HEK293T (cell line): ENCODE measurements around the gene TMEM245.

Experiments
- CTCF ChIA-PET: fragments of 350-600 bp; formaldehyde crosslinking; extraction: SDS; loops from one replicate; lab custom pipeline; 2021; ENCODE audit warnings: antibody characterized with exemption, inconsistent platforms; lab: Yijun Ruan, JAX
- POLR2A ChIA-PET: fragments of 350-600 bp; formaldehyde crosslinking; extraction: SDS; loops from one replicate; lab custom pipeline; 2020; ENCODE audit warnings: antibody characterized with exemption, inconsistent platforms; lab: Yijun Ruan, JAX
- DNase-seq: peaks from one replicate; pipeline ENCODE4 v3.0.0; 2012; ENCODE audit warnings: mixed read lengths; ENCODE audit errors: extremely low spot score
- ARNT ChIP-seq: fragments of 450-650 bp; IDR thresholded peaks from 2 replicates; pipeline ENCODE4 v1.6.1; 2017; ENCODE audit warnings: mild to moderate bottlenecking
- BHLHE40 ChIP-seq: fragments of 450-650 bp; IDR thresholded peaks from 2 replicates; pipeline ENCODE4 v1.6.1; 2016; ENCODE audit warnings: mild to moderate bottlenecking, moderate library complexity, borderline replicate concordance
- CTBP1 ChIP-seq: fragments of 450-650 bp; IDR thresholded peaks from 2 replicates; pipeline ENCODE4 v1.6.1; 2016; ENCODE audit warnings: borderline replicate concordance
- ELF4 ChIP-seq: fragments of 450-650 bp; IDR thresholded peaks from 2 replicates; pipeline ENCODE4 v1.6.1; 2017; ENCODE audit warnings: antibody characterized with exemption
- FOXA1 ChIP-seq: fragments of 450-650 bp; IDR thresholded peaks from 2 replicates; pipeline ENCODE4 v1.6.1; 2016; ENCODE audit warnings: mild to moderate bottlenecking
- FOXK2 ChIP-seq: fragments of 450-650 bp; IDR thresholded peaks from 2 replicates; pipeline ENCODE4 v1.6.1; 2016; ENCODE audit warnings: mild to moderate bottlenecking
- FOXM1 ChIP-seq: fragments of 450-650 bp; IDR thresholded peaks from 2 replicates; pipeline ENCODE4 v1.6.1; 2017; ENCODE audit warnings: mild to moderate bottlenecking, borderline replicate concordance
- HDGF ChIP-seq: fragments of 450-650 bp; IDR thresholded peaks from 2 replicates; pipeline ENCODE4 v1.6.1; 2017; ENCODE audit warnings: antibody characterized with exemption, borderline replicate concordance
- L3MBTL2 ChIP-seq: fragments of 450-650 bp; conservative IDR thresholded peaks from 2 replicates; pipeline ENCODE4 v1.6.1; 2016; ENCODE audit warnings: mild to moderate bottlenecking
- LEF1 ChIP-seq: fragments of 450-650 bp; IDR thresholded peaks from 2 replicates; pipeline ENCODE4 v1.6.1; 2017; ENCODE audit warnings: mild to moderate bottlenecking, borderline replicate concordance
- NFRKB ChIP-seq: fragments of 450-650 bp; IDR thresholded peaks from 2 replicates; pipeline ENCODE4 v1.6.1; 2016; ENCODE audit warnings: mild to moderate bottlenecking, moderate library complexity
- SP1 ChIP-seq: fragments of 450-650 bp; IDR thresholded peaks from 2 replicates; pipeline ENCODE4 v1.6.1; 2017
- SUZ12 ChIP-seq: fragments of 450-650 bp; IDR thresholded peaks from 2 replicates; pipeline ENCODE4 v1.6.1; 2016; ENCODE audit warnings: mild to moderate bottlenecking
- TARDBP ChIP-seq: fragments of 450-650 bp; IDR thresholded peaks from 2 replicates; pipeline ENCODE4 v1.6.1; 2016
- ZNF384 ChIP-seq: fragments of 450-650 bp; IDR thresholded peaks from 2 replicates; pipeline ENCODE4 v1.6.1; 2016
- TF ChIP-seq, protein P1 (sequence below): fragments of 450-650 bp; IDR thresholded peaks from 2 replicates; pipeline ENCODE4 v1.6.1; 2016

The TMEM245 gene

GRCh38 chr9:109011231-109011671 lies 108.5 kb downstream of the TMEM245 start:
- no peak for TF ChIP-seq LEF1
- TF ChIP-seq SUZ12 = no peak
- TF ChIP-seq CTBP1 = no peak
- no peak for TF ChIP-seq ZNF384
- no peak for TF ChIP-seq FOXA1
- no peak for TF ChIP-seq SP1
- TF ChIP-seq FOXM1 = no peak
- no peak for TF ChIP-seq BHLHE40
- no peak for TF ChIP-seq FOXK2
- no peak for TF ChIP-seq TARDBP
- no peak for TF ChIP-seq ARNT
- POLR2A ChIA-PET = no interaction called here
- no peak for DNase-seq
- CTCF ChIA-PET = no interaction called here

GRCh38 chr9:109010746-109011145 lies 109.0 kb downstream of the TMEM245 start:
- ChIA-PET POLR2A (no interaction called here), CTCF (no interaction called here)
- DNase-seq = no peak
- TF ChIP-seq ARNT = no peak
- no peak for TF ChIP-seq LEF1
- TF ChIP-seq, protein P1, sequence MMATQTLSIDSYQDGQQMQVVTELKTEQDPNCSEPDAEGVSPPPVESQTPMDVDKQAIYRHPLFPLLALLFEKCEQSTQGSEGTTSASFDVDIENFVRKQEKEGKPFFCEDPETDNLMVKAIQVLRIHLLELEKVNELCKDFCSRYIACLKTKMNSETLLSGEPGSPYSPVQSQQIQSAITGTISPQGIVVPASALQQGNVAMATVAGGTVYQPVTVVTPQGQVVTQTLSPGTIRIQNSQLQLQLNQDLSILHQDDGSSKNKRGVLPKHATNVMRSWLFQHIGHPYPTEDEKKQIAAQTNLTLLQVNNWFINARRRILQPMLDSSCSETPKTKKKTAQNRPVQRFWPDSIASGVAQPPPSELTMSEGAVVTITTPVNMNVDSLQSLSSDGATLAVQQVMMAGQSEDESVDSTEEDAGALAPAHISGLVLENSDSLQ = no peak
- no peak for TF ChIP-seq TARDBP
- TF ChIP-seq L3MBTL2 = no peak
- TF ChIP-seq SUZ12 = no peak
- no peak for TF ChIP-seq FOXM1
- no peak for TF ChIP-seq FOXK2
- no peak for TF ChIP-seq HDGF
- TF ChIP-seq NFRKB = no peak
- no peak for TF ChIP-seq SP1
- no peak for TF ChIP-seq FOXA1
- TF ChIP-seq ELF4 = no peak
- no peak for TF ChIP-seq CTBP1
- no peak for TF ChIP-seq ZNF384
- TF ChIP-seq BHLHE40 = no peak

DNA sequence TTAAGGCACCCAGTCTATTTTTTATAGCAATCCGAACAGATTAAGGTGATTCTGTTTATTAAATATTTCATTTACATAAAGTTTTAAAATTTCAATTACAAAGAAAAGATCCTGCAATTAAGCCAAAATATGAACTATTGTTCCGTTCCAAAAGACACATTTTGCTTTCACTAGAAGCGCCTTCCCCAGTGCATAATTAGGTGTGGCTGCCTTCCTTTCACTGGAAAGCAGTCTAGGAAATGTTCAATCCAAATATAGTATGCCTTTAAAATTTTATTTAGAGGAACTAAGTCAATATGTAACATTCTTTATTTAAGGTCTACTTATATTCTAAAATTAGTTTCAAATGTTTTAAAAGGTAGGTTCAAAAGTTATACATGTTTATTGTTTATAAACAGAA lies 114.1 kb downstream of the TMEM245 start:
- no peak for TF ChIP-seq ZNF384
- DNase-seq = no peak
- CTCF ChIA-PET = interaction anchor here (0.7 kb wide), 2 partner anchors 734 to 1374 kb away, joined by 4 read pairs; no protein-coding TSS in a partner anchor
- POLR2A ChIA-PET = no interaction called here

DNA sequence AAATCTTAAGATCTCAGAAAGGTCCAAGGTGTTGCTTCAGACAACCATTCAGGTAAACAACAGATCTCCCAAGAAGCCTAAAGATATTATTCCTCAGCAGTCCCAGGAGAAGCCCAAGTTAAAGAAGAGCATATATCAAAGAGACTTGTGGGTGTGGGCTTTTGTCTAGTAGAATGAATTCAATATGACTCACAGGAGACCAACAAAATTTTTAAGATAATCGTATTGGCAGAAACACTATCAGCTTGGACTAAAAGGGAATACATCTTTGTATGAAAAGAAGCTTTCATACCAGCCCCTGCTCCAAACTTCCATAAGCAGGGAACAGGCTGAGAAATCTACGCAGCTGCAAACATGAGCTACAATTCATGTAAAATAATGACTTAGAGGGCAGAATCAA lies 116.6 kb downstream of the TMEM245 start:
- no peak for DNase-seq
- TF ChIP-seq L3MBTL2 (no peak), NFRKB (no peak), CTBP1 (no peak)
- POLR2A ChIA-PET = no interaction called here

DNA sequence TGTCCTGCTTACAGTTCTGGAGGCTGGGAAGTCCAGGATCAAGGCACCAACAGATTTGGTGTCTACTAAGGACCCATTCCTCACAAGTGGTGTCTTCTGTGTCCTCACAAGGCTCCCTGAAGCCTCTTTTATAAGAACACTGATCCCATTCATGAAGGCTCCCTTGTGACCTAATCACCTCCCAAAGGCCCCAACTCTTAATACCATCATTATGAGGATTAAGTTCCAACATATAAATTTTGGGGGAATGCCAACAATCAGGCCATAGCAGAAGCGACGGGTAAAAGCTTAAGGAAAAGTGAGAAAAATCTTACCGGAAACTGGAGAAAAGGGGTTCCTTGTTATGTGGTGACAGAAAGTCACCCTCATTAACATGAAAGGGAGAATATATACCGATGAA lies 117.6 kb downstream of the TMEM245 start:
- ChIA-PET POLR2A (no interaction called here), CTCF (no interaction called here)
- no peak for TF ChIP-seq SP1
- TF ChIP-seq L3MBTL2 = no peak
- TF ChIP-seq, protein P1 = no peak
- no peak for TF ChIP-seq NFRKB
- no peak for TF ChIP-seq LEF1
- TF ChIP-seq BHLHE40 = no peak
- TF ChIP-seq ELF4 = no peak
- no peak for TF ChIP-seq FOXM1
- no peak for DNase-seq

More for the DNA sequence above, 116.6 kb downstream of the TMEM245 start:
- CTCF ChIA-PET = no interaction called here

- TF ChIP-seq L3MBTL2 (no peak), ZNF384 (no peak), BHLHE40 (no peak), TARDBP (no peak), SUZ12 (no peak), FOXA1 (no peak), HDGF (no peak), ARNT (no peak)
- ChIA-PET CTCF (no interaction called here), POLR2A (no interaction called here)
- no peak for DNase-seq
Measured at GRCh38 chr9:109001275-109001676, 118.5 kb downstream of the TMEM245 start.

- ChIA-PET CTCF (no interaction called here), POLR2A (no interaction called here)
- TF ChIP-seq SUZ12 (no peak), ZNF384 (no peak), ARNT (no peak), SP1 (no peak), FOXK2 (no peak), FOXA1 (no peak), FOXM1 (no peak), LEF1 (no peak), TARDBP (no peak), HDGF (no peak)
- DNase-seq = no peak
Measured at GRCh38 chr9:108997112-108997511, 122.6 kb downstream of the TMEM245 start.
